ENCODE measurements around the gene TRAPPC3. TPM values are rescaled to one million over a fixed set of nuclear protein-coding genes. Genes with fewer than 3 reads are reported as not detected.

The TRAPPC3 gene
- 62.4 and 72.7 TPM in 2 replicates for total RNA-seq (2014; rRNA removed; shearing (Covaris generic))

GRCh38 chr1:36149237-36149972 lies at the start of gene TRAPPC3:
Gene TRAPPC3 (minus strand): TSS chr1:36149486. CDS start chr1:36149378, 108 bp downstream.

GRCh38 chr1:36155408-36156328 lies 6.4 kb upstream of the TRAPPC3 start, which contains the start of gene MAP7D1:
Gene MAP7D1 (plus strand): TSS chr1:36156160. CDS start chr1:36156418, 258 bp downstream.

GRCh38 chr1:36125129-36125991 lies 23.9 kb downstream of the TRAPPC3 start, which contains the start of gene COL8A2:
Gene COL8A2 (minus strand): TSS chr1:36125222. CDS start chr1:36100242, 24,980 bp downstream.

GRCh38 chr1:36088577-36089392 lies 60.5 kb downstream of the TRAPPC3 start, which contains the start of gene ADPRS:
Gene ADPRS (plus strand): TSS chr1:36088892. CDS start chr1:36088905, 13 bp downstream.

Small RNAs within 50 kb of the gene (small RNA-seq; reads per million reads assigned to genes)
- gene RN7SL131P: not detected

Other genes with a start within 250 kb of the TRAPPC3 start
- gene AGO3, start 218.4 kb downstream of the TRAPPC3 start, total RNA-seq (2014; rRNA removed; shearing (Covaris generic)): 27.8 and 28.9 TPM in 2 replicates
- 0.45 TPM in 1 of 2 replicates, not detected in the other for gene TEKT2, start 65.4 kb downstream of the TRAPPC3 start, total RNA-seq (2014; rRNA removed; shearing (Covaris generic))
- 53.1 and 61.6 TPM in 2 replicates for gene ADPRS, start 60.6 kb downstream of the TRAPPC3 start, total RNA-seq (2014; rRNA removed; shearing (Covaris generic))
- 1.1 and 1.3 TPM in 2 replicates for gene COL8A2, start 24.3 kb downstream of the TRAPPC3 start, total RNA-seq (2014; rRNA removed; shearing (Covaris generic))
- 131 and 142 TPM in 2 replicates for gene MAP7D1, start 6.7 kb upstream of the TRAPPC3 start, total RNA-seq (2014; rRNA removed; shearing (Covaris generic))
- gene THRAP3, start 75.0 kb upstream of the TRAPPC3 start, total RNA-seq (2014; rRNA removed; shearing (Covaris generic)): 61.2 and 61.7 TPM in 2 replicates
- 5.2 and 6.3 TPM in 2 replicates for gene SH3D21, start 156.9 kb upstream of the TRAPPC3 start, total RNA-seq (2014; rRNA removed; shearing (Covaris generic))
- 95.6 and 113 TPM in 2 replicates for gene EVA1B, start 174.2 kb upstream of the TRAPPC3 start, total RNA-seq (2014; rRNA removed; shearing (Covaris generic))
- gene STK40, start 236.4 kb upstream of the TRAPPC3 start, total RNA-seq (2014; rRNA removed; shearing (Covaris generic)): 22.3 and 29.4 TPM in 2 replicates
- gene LSM10, start 248.4 kb upstream of the TRAPPC3 start, total RNA-seq (2014; rRNA removed; shearing (Covaris generic)): 10.7 and 18.4 TPM in 2 replicates